GM18508 (cell line): ENCODE results near the gene ENKUR.
"Not testable (repeated sequence)": the region's sequence is repeated elsewhere in the genome, so short reads cannot be mapped to it uniquely, and the experiment has no call there.

Experiments
- ATAC-seq: cut with Tn5 transposase; IDR thresholded peaks from one replicate; pipeline ENCODE4 v1.9.1; 2021; ENCODE audit warnings: moderate number of reproducible peaks; ENCODE audit not compliant: insufficient read depth, unreplicated experiment

The ENKUR gene

GRCh38 chr10:24981161-24981710, 34.7 kb downstream of the ENKUR start:
- no peak for ATAC-seq

- ATAC-seq, result no peak
These were observed 36.3 kb downstream of the ENKUR start for GRCh38 chr10:24979685-24980084.

DNA sequence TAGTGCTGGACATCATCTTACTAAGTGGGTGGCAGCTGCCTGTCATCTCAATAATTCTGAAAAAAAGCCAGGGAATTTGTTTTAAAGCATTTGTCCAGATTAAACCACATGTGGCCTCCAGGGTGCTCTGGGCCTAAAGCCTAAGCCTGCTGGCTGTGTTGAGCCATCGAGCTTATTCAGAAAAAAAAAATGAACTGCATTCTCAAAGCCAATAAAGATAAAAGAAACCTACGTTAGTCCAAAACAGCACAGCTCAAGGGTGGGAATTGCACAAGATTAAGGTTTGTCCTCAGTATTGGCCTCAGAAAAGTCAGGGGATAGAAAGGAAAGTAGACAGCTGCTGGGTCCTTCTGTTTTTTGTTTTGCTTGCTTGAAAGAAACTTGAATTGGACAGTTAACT, 41.0 kb downstream of the ENKUR start:
- ATAC-seq, result no peak

- no peak for ATAC-seq
These were observed 42.8 kb downstream of the ENKUR start for GRCh38 chr10:24973163-24973562.

GRCh38 chr10:24971374-24971773, 44.6 kb downstream of the ENKUR start:
- no peak for ATAC-seq

DNA sequence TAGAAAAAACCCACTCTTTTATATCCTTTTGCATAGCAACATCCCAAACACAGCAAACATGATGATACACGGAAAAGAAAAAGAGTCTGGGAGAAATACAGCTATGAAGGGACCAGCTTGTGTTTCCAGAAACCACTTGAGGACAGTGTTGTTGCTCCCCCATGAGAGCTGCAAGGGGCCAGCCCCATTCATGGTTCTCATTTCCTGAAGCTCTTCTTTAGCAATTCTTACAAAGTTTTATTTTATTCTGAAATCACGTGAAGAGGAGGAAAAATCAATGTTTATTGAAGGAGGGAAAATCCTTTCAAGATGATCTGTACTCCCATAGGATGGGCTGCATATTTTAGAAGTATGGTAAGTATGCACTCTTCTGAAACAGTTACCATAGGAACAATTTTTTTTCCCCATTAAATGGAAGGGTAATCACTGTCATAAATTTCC, 46.1 kb downstream of the ENKUR start:
- ATAC-seq, result no peak

- not testable (repeated sequence) for ATAC-seq
These were observed 47.0 kb downstream of the ENKUR start for GRCh38 chr10:24968951-24969350.

DNA sequence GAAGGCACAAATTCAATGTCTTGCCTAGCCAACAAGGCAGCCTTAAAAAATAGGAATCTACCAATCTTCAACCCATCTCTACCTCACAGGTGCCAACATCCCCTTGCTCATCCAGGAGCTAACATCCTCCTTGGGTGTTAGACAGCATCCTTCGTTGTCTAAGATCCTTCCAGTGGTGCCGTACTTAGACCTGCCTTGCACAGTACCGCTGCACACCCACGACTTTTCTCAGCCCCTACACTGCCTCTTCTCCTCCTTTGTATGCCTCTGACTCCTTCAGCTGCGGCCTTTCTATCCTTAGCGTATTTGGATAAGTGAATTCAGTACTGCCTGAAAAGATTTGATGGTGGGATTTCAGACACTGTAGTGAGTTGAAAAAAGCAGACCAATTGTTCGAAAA, 47.6 kb downstream of the ENKUR start:
- ATAC-seq, result no peak

DNA sequence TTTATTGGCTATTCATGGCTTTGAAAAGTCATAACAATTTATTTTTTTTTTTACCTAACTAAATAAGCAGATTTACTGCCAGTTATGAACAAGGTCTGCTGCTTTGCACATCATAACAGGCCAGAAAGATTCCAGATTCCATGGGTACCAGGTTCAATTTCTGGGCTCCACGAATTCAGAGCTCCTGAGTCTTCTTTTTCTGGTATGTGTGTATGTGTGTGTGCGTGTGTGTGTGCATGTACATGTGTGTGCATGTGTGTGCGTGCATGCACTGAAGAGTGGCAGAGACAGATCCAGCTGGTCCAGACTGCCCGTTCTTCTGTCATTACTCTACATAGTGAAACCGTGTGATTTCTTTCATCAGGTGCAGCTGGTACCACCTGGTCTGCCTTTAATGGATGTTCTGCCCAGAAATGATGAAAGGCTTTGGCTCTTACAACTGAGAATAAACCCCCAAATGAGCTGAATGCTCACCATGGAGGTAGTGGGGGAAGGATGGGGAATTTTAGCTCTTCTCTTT, 48.9 kb downstream of the ENKUR start:
- ATAC-seq, result no peak

DNA sequence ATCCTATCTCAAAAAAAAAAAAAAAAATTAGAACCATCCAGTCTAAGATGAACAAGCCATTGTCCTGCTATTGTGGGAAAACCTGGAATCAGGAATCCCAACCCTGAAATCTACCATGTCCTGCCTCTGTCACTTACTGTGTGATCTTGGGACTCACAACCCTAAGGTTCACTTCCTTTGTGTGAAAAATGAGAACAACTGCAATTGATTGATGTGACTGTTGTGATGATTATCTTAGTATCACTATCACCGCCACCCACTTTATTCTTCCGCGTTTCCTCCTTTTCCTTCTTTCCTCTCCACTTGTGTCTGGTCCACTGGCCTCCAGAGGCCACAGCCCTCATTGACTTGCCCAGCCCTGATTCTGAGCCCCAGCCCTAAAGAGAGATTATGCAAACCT, 50.9 kb downstream of the ENKUR start:
- no peak for ATAC-seq

GRCh38 chr10:24963521-24964041, 52.4 kb downstream of the ENKUR start:
- ATAC-seq, result no peak

- no peak for ATAC-seq
These were observed 53.0 kb downstream of the ENKUR start for GRCh38 chr10:24962995-24963394.

- ATAC-seq, result no peak
These were observed 54.4 kb downstream of the ENKUR start for GRCh38 chr10:24961582-24961981.

DNA sequence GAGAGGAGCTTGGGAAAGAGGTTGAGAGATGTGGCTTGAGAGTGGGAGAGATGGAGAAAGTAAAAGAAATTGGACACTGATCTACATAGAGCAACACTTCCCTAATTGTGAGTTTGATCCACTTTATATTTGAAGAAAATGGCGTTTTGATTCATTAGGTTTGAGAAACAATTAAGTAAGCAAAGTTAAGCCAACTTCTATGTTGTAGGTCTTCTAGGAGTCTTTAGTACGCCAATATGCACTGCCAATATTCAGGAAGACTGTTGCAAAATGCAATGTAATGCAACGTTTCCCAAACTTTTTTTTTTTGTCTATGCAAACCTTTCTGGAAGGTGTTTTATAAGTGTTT, 56.6 kb downstream of the ENKUR start:
- ATAC-seq, result no peak

DNA sequence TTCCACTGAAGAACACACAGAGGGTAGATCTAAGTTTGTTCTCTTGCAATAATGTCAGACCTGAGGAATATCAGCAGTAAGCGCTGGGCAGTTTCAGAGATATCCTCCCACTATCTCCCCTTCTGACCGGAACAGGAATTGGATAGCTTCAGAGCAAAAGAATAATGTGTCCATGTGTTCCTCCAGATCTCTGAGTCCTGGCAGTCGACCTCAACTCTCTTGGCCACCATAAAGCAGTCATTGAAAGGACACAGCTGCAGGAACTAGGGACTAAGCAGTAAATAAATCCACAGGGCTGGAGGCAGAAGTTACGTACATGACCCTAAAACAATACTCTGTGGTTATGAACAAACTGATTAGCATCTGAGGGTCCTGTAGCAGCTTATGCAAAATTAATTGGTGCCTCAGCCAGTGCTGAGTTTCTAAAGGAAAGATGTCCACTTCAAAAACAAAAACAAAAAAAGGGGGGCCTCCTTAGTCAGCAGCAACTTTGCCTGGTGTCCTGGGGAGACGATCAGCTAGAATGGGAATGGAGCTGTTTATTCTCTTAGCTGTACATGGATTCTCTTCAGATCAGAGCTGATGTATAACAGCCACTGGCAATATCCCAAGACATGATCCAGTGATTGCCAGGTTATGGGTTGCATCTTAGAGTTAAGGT, 57.1 kb downstream of the ENKUR start:
- ATAC-seq, result no peak

DNA sequence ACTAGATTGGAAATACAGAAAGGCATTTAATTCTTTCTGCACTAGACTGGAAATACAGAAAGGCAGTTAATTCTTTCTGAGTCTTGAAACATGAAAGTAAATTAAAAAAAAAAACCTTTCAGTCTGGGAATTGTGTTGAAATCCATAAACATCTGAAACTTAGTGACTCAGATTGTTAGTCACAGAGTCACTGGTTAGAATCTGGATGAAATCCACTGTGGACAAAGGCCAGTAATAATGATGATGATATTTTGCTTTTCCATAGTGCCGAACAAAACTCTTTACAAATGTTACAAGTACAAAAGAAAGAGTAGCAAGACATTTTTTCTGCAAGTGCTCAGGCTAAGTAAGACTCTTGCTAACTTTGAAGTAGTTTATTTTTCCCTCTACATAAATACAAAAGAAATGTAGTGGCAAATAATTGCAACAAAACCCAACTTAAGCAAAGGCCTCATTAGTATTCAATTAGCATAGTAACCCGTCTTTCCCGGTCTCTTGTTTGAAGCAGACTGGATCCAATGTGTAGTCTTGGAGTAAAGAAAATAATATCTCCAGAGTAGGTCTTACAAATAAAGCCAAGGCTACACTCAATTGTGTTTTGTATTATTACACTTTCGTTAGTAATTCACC, 57.8 kb downstream of the ENKUR start:
- no peak for ATAC-seq

- ATAC-seq, result not testable (repeated sequence)
These were observed 58.3 kb downstream of the ENKUR start for GRCh38 chr10:24957624-24958051.

GRCh38 chr10:24953675-24954074, 62.3 kb downstream of the ENKUR start:
- no peak for ATAC-seq

DNA sequence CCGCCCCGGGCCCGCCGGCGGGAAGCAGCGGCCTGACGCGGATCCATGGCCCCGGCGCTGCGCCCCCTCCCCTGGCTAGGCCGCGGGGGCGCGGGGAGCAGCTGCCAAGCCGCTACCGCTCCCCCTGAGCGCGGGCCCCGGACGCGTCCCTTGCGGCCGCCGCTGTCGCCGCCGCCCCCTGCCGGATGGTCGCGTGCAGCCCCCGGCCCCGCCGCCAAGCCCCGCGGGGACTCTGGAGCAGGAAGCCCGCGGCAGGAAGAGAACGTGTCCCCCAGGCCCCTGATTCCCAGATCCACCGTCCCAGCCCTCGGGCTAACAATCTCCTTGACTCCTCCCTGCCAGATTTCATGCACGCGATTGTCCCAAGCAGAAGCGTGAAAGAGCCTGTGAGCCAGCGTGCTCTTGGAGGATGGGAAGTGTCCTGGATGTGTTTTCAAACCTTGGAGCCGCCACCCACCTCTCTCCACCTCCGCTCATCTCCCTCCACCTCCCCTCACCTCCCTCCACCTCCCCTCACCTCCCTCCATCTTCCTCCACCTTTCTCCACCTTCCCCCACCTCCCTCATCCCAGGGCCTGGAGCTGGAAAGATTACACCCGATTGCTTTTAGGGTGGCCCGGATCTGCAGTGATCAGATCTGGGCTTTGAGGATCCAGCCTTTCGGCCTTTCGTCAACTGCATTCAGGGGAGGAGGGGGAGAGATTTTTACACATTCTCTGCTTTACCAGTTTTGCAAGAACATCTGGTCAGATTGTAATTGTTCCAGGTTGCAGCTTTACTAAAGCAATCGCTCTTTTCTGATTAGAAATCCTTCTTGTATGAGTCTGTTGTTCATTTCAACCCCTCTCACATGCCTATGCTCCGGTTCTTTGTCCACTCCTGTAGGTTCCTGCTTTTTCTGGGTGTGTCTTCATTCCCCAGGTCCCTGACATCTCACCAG, 63.0 kb downstream of the ENKUR start:
- no peak for ATAC-seq

DNA sequence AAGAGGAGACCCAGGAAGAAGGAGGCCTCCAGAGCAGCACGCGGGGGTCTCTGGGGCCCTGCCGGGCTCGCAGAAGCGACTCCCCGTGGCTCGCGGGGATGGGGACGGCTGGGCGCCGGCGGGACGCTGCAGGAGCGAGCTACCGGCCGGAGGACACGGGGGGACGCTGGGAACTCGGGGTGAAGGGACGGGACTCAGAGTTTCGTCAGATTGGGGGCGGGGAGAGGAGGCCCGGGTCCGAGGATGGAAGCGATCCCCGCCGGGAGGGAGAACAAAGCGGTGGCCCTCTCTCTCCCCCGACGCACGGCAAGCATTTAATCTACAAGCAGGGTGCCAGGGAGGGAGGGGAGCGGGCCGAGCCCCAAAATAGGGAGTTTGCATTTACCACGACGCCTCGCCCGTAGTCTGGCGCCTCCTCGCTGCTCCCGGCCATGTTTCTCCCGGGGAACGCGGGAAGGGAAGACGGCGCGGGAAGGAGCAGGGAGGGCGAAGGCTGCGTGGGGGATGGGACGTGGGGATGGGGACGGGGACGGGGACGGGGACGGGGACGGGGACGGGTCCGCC, 63.7 kb downstream of the ENKUR start, which contains the start of gene PRTFDC1:
TSS of gene PRTFDC1 (minus strand) at position 464 of the 564 bp plus-strand sequence. CDS start at position 433, 31 bp downstream.
- ATAC-seq, result no peak
